ENCODE measurements around the gene GPX3. TPM values are rescaled to one million over a fixed set of nuclear protein-coding genes. Genes with fewer than 3 reads are reported as not detected.

Gene GPX3
- total RNA-seq, 4 donors from 2014 or later: 690 to 3,141 (median 1,517) TPM

DNA sequence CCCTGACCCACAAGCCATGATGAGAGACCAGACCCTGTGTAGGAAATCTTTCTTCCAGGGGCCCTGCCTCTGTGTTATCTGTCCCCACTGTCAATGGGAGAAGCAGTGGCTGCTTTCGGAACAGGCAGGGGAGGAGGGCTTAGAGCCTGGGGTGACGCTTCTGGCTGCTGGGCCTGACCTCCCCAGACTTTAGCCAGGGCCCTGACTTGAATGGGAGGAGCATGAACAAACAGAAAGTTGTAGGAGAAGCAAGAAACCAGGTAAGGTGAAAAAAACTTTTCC, 12.2 kb upstream of the GPX3 start:
- Histone ChIP-seq H3K4me3 (no peak overlapping the region), H3K9me3 (no peaks in the 10 kb centered on the region), H3K36me3 (no peaks in the 10 kb centered on the region), H3K27me3 (no peaks in the 10 kb centered on the region), H3K27ac (peak overlapping the region in 3 of 4 donors; percentile 83 to 95 (median 93)), H3K4me1 (peaks cover 19 to 53% (median 31%) of the 10 kb centered on the region in 3 donors)
- 0% methylated on average over 1 of the region's 2 CpGs; no CpG with 5 or more reads in 1 of the 2 donors for WGBS, 2 donors (ENCODE audit: low coverage in 1 of 2)
- ATAC-seq: no peak
- TF ChIP-seq POLR2AphosphoS5 (IDR thresholded peaks at IDR 0.05) (no peak), POLR2A (IDR thresholded peaks at IDR 0.05) (no peak)

DNA sequence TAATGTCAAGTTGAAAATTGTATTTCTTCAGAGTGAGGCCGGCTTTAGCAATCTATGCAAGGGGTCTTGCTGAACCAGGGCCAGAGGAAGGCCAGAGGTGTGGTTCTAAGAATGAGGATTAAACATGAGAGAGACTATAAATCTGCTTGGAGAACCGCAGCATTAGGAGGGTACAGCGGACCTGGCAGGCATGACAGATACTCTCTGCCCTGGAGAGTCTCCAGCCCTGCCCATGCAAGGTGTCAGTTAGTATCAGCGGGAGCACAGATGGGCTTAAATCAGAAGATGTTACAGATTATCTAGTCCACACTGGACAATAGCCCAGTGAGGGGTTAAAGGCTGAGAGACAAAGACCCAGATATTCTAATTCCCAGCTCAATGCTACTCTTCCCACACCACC, 11.5 kb upstream of the GPX3 start:
- Histone ChIP-seq H3K4me3 (no peak overlapping the region), H3K4me1 (peaks cover 19 to 45% (median 28%) of the 10 kb centered on the region in 3 donors), H3K27ac (no peak overlapping the region), H3K27me3 (no peaks in the 10 kb centered on the region), H3K36me3 (no peaks in the 10 kb centered on the region), H3K9me3 (no peaks in the 10 kb centered on the region)
- TF ChIP-seq EP300 (IDR thresholded peaks at IDR 0.05) (no peak), POLR2AphosphoS5 (IDR thresholded peaks at IDR 0.05) (no peak), CTCF (IDR thresholded peaks at IDR 0.05) (no peak), POLR2A (IDR thresholded peaks at IDR 0.05) (no peak)
- ATAC-seq: no peak
- 100% methylated on average over 4 of the region's 4 CpGs; no CpG with 5 or more reads in 1 of the 2 donors for WGBS, 2 donors (ENCODE audit: low coverage in 1 of 2)

GRCh38 chr5:151012862-151013261, 7.5 kb upstream of the GPX3 start:
- H3K27ac ChIP-seq: no peak overlapping the region
- H3K9me3 ChIP-seq: no peaks in the 10 kb centered on the region
- no peak overlapping the region for H3K4me3 ChIP-seq
- H3K36me3 ChIP-seq: no peaks in the 10 kb centered on the region
- no peaks in the 10 kb centered on the region for H3K27me3 ChIP-seq
- 59 to 82% methylated on average over 4 to 6 of the region's 6 CpGs for WGBS, 2 donors (ENCODE audit: low coverage in 1 of 2)
- no peak for TF ChIP-seq EP300 (IDR thresholded peaks at IDR 0.05)
- no peak for TF ChIP-seq CTCF (IDR thresholded peaks at IDR 0.05)
- TF ChIP-seq POLR2AphosphoS5 (IDR thresholded peaks at IDR 0.05): no peak
- no peak for TF ChIP-seq POLR2A (IDR thresholded peaks at IDR 0.05)
- ATAC-seq: no peak
- H3K4me1 ChIP-seq: peaks cover 0 to 38% (median 20%) of the 10 kb centered on the region in 3 donors

GRCh38 chr5:151014680-151015343, 5.6 kb upstream of the GPX3 start:
- TF ChIP-seq CTCF (IDR thresholded peaks at IDR 0.05) (no peak), POLR2AphosphoS5 (IDR thresholded peaks at IDR 0.05) (peak; percentile 76)
- no peaks in the 10 kb centered on the region for H3K36me3 ChIP-seq
- no peaks in the 10 kb centered on the region for H3K27me3 ChIP-seq
- H3K27ac ChIP-seq: peak overlapping the region in 3 of 4 donors; percentile 60 to 69 (median 65)
- H3K4me3 ChIP-seq: no peak overlapping the region
- peaks cover 0 to 40% (median 16%) of the 10 kb centered on the region in 3 donors for H3K4me1 ChIP-seq
- 48 to 62% methylated on average over 4 of the region's 4 CpGs for WGBS, 2 donors (ENCODE audit: low coverage in 1 of 2)
- no peaks in the 10 kb centered on the region for H3K9me3 ChIP-seq
- ATAC-seq: peak; percentile 59

GRCh38 chr5:151015974-151016587, 4.3 kb upstream of the GPX3 start:
- no peak for TF ChIP-seq CTCF (IDR thresholded peaks at IDR 0.05)
- no peak for TF ChIP-seq POLR2AphosphoS5 (IDR thresholded peaks at IDR 0.05)
- TF ChIP-seq EP300 (IDR thresholded peaks at IDR 0.05): no peak
- no peak for TF ChIP-seq POLR2A (IDR thresholded peaks at IDR 0.05)
- no peak for ATAC-seq
- H3K27ac ChIP-seq: peak overlapping the region in 3 of 4 donors; percentile 44 to 65 (median 60)
- H3K4me3 ChIP-seq: no peak overlapping the region
- no peaks in the 10 kb centered on the region for H3K36me3 ChIP-seq
- WGBS, 2 donors (ENCODE audit: low coverage in 1 of 2): 82 to 93% methylated on average over 5 to 7 of the region's 7 CpGs
- no peaks in the 10 kb centered on the region for H3K27me3 ChIP-seq
- H3K4me1 ChIP-seq: peaks cover 0 to 51% (median 16%) of the 10 kb centered on the region in 3 donors
- no peaks in the 10 kb centered on the region for H3K9me3 ChIP-seq

Data from gastroesophageal sphincter (tissue), 4 donors.